WTC11 (cell line): ENCODE results near the gene HMGCS2.
"Not testable (repeated sequence)": the region's sequence is repeated elsewhere in the genome, so short reads cannot be mapped to it uniquely, and the experiment has no call there.

Experiments used
- FOXK1 ChIP-seq: sonication (generic); formaldehyde crosslinking; IDR thresholded peaks from 2 replicates; pipeline ENCODE4 v1.8.0; 2022; ENCODE audit warnings: mild to moderate bottlenecking, moderate library complexity, missing genetic modification reagents
- IRF2 ChIP-seq: sonication (generic); formaldehyde crosslinking; IDR thresholded peaks from 2 replicates; pipeline ENCODE4 v1.8.0; 2022; ENCODE audit warnings: low read depth, missing genetic modification reagents, borderline replicate concordance
- PRRX2 ChIP-seq: fragments of 250-450 bp; sonication (Bioruptor Pico); IDR thresholded peaks from 2 replicates; pipeline ENCODE4 v1.8.0; 2021; ENCODE audit warnings: mild to moderate bottlenecking
- TP53 ChIP-seq: sonication (generic); formaldehyde crosslinking; IDR thresholded peaks from 2 replicates; pipeline ENCODE4 v1.8.1; 2023; ENCODE audit warnings: mild to moderate bottlenecking, missing genetic modification reagents
- ZBTB21 ChIP-seq: sonication (generic); formaldehyde crosslinking; IDR thresholded peaks from 2 replicates; pipeline ENCODE4 v1.8.1; 2023; ENCODE audit warnings: mild to moderate bottlenecking, missing genetic modification reagents, borderline replicate concordance
- ZNF138 ChIP-seq: sonication (generic); formaldehyde crosslinking; conservative IDR thresholded peaks from 2 replicates; pipeline ENCODE4 v1.8.1; 2022; ENCODE audit warnings: mild to moderate bottlenecking, moderate library complexity, missing genetic modification reagents
- ZNF263 ChIP-seq: sonication (generic); formaldehyde crosslinking; IDR thresholded peaks from 2 replicates; pipeline ENCODE4 v1.8.1; 2022; ENCODE audit warnings: low read depth, mild to moderate bottlenecking, moderate library complexity, missing genetic modification reagents
- ZNF416 ChIP-seq: fragments of 250-450 bp; sonication (Bioruptor Pico); IDR thresholded peaks from 2 replicates; pipeline ENCODE4 v1.9.0; 2021; ENCODE audit warnings: mild to moderate bottlenecking, inconsistent platforms
- TF ChIP-seq, protein P1 (sequence below): fragments of 200-600 bp; IDR thresholded peaks from 2 replicates; pipeline ENCODE4 v1.8.0; 2022; ENCODE audit warnings: antibody characterized with exemption
- TF ChIP-seq, protein P2 (sequence below): sonication (generic); formaldehyde crosslinking; IDR thresholded peaks from 2 replicates; pipeline ENCODE4 v1.8.1; 2022; ENCODE audit warnings: low read depth, missing genetic modification reagents, borderline replicate concordance
- TF ChIP-seq, protein P3 (sequence below): sonication (generic); formaldehyde crosslinking; IDR thresholded peaks from 2 replicates; pipeline ENCODE4 v1.8.1; 2023; ENCODE audit warnings: mild to moderate bottlenecking, missing genetic modification reagents, borderline replicate concordance
- TF ChIP-seq, protein P4 (sequence below): sonication (generic); formaldehyde crosslinking; IDR thresholded peaks from 2 replicates; pipeline ENCODE4 v1.8.0; 2022; ENCODE audit warnings: mild to moderate bottlenecking, missing genetic modification reagents
- TF ChIP-seq, protein P5 (sequence below): sonication (generic); formaldehyde crosslinking; IDR thresholded peaks from 2 replicates; pipeline ENCODE4 v1.8.0; 2023; ENCODE audit warnings: mild to moderate bottlenecking, missing genetic modification reagents

DNA sequence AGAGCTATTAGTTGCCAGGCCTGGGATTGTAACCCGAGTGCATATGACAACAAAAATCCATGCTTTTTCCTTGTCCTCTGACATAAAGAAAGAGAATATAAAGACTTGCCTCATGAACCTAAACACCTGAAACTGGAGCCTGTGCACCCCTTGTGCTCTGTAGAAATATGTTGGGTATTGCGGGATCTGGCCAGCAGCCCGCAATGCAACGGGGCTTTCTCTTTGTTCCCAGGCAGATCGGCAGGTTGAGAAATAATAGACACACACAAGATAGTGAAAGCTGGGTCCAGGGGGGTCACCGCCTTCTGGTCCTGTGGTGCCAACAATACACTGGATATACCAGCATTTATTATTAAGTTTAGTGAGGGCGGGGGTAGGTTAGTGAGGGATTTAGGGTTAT, 17.3 kb upstream of the HMGCS2 start:
- not testable (repeated sequence) for TF ChIP-seq PRRX2 (CRISPR knock-in tag); ZBTB21; ZNF263 (CRISPR knock-in tag); TP53 (CRISPR knock-in tag); FOXK1 (CRISPR knock-in tag); ZNF138 (CRISPR knock-in tag); IRF2 (CRISPR knock-in tag); ZNF416
- TF ChIP-seq, protein P1, sequence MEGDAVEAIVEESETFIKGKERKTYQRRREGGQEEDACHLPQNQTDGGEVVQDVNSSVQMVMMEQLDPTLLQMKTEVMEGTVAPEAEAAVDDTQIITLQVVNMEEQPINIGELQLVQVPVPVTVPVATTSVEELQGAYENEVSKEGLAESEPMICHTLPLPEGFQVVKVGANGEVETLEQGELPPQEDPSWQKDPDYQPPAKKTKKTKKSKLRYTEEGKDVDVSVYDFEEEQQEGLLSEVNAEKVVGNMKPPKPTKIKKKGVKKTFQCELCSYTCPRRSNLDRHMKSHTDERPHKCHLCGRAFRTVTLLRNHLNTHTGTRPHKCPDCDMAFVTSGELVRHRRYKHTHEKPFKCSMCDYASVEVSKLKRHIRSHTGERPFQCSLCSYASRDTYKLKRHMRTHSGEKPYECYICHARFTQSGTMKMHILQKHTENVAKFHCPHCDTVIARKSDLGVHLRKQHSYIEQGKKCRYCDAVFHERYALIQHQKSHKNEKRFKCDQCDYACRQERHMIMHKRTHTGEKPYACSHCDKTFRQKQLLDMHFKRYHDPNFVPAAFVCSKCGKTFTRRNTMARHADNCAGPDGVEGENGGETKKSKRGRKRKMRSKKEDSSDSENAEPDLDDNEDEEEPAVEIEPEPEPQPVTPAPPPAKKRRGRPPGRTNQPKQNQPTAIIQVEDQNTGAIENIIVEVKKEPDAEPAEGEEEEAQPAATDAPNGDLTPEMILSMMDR, result not testable (repeated sequence)
- TF ChIP-seq, protein P2, sequence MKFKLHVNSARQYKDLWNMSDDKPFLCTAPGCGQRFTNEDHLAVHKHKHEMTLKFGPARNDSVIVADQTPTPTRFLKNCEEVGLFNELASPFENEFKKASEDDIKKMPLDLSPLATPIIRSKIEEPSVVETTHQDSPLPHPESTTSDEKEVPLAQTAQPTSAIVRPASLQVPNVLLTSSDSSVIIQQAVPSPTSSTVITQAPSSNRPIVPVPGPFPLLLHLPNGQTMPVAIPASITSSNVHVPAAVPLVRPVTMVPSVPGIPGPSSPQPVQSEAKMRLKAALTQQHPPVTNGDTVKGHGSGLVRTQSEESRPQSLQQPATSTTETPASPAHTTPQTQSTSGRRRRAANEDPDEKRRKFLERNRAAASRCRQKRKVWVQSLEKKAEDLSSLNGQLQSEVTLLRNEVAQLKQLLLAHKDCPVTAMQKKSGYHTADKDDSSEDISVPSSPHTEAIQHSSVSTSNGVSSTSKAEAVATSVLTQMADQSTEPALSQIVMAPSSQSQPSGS (CRISPR knock-in tag), result not testable (repeated sequence)
- TF ChIP-seq, protein P3, sequence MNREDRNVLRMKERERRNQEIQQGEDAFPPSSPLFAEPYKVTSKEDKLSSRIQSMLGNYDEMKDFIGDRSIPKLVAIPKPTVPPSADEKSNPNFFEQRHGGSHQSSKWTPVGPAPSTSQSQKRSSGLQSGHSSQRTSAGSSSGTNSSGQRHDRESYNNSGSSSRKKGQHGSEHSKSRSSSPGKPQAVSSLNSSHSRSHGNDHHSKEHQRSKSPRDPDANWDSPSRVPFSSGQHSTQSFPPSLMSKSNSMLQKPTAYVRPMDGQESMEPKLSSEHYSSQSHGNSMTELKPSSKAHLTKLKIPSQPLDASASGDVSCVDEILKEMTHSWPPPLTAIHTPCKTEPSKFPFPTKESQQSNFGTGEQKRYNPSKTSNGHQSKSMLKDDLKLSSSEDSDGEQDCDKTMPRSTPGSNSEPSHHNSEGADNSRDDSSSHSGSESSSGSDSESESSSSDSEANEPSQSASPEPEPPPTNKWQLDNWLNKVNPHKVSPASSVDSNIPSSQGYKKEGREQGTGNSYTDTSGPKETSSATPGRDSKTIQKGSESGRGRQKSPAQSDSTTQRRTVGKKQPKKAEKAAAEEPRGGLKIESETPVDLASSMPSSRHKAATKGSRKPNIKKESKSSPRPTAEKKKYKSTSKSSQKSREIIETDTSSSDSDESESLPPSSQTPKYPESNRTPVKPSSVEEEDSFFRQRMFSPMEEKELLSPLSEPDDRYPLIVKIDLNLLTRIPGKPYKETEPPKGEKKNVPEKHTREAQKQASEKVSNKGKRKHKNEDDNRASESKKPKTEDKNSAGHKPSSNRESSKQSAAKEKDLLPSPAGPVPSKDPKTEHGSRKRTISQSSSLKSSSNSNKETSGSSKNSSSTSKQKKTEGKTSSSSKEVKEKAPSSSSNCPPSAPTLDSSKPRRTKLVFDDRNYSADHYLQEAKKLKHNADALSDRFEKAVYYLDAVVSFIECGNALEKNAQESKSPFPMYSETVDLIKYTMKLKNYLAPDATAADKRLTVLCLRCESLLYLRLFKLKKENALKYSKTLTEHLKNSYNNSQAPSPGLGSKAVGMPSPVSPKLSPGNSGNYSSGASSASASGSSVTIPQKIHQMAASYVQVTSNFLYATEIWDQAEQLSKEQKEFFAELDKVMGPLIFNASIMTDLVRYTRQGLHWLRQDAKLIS, result not testable (repeated sequence)
- TF ChIP-seq, protein P4, sequence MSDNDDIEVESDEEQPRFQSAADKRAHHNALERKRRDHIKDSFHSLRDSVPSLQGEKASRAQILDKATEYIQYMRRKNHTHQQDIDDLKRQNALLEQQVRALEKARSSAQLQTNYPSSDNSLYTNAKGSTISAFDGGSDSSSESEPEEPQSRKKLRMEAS (CRISPR knock-in tag), result not testable (repeated sequence)
- TF ChIP-seq, protein P5, sequence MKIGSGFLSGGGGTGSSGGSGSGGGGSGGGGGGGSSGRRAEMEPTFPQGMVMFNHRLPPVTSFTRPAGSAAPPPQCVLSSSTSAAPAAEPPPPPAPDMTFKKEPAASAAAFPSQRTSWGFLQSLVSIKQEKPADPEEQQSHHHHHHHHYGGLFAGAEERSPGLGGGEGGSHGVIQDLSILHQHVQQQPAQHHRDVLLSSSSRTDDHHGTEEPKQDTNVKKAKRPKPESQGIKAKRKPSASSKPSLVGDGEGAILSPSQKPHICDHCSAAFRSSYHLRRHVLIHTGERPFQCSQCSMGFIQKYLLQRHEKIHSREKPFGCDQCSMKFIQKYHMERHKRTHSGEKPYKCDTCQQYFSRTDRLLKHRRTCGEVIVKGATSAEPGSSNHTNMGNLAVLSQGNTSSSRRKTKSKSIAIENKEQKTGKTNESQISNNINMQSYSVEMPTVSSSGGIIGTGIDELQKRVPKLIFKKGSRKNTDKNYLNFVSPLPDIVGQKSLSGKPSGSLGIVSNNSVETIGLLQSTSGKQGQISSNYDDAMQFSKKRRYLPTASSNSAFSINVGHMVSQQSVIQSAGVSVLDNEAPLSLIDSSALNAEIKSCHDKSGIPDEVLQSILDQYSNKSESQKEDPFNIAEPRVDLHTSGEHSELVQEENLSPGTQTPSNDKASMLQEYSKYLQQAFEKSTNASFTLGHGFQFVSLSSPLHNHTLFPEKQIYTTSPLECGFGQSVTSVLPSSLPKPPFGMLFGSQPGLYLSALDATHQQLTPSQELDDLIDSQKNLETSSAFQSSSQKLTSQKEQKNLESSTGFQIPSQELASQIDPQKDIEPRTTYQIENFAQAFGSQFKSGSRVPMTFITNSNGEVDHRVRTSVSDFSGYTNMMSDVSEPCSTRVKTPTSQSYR (CRISPR knock-in tag), result not testable (repeated sequence)
